PFSK-1 (cell line): ENCODE data around the gene USHBP1.
A peak's percentile ranks its signal among the peaks of the same experiment; 100 is the strongest.

ENCODE experiments used
- FOXP2 ChIP-seq: optimal IDR thresholded peaks from 2 replicates; pipeline ENCODE3; 2011; ENCODE audit warnings: borderline replicate concordance, control low read depth, inconsistent platforms; ENCODE audit not compliant: insufficient read depth; ENCODE audit errors: extremely low read length, extremely low read depth
- POLR2AphosphoS5 ChIP-seq: IDR thresholded peaks from 2 replicates; pipeline ENCODE4 v1.6.1; 2012; ENCODE audit warnings: low read depth, mild to moderate bottlenecking, control low read depth, low read length, moderate library complexity
- REST ChIP-seq, 2 experiments: IDR thresholded peaks; 2 replicates each; pipeline versions ENCODE4 v1.6.1 to v1.8.0; 2011 to 2012; ENCODE audit warnings: low read depth in 2 of 2, low read length in 2 of 2, control low read depth in 1 of 2, inconsistent platforms in 1 of 2, mild to moderate bottlenecking in 1 of 2, moderate library complexity in 1 of 2; ENCODE audit not compliant: insufficient read depth in 1 of 2
- SIN3A ChIP-seq: IDR thresholded peaks from 2 replicates; pipeline ENCODE4 v1.6.1; 2012; ENCODE audit warnings: mild to moderate bottlenecking, low read length, moderate library complexity, borderline replicate concordance; ENCODE audit not compliant: insufficient read depth
- TAF1 ChIP-seq: IDR thresholded peaks from 2 replicates; pipeline ENCODE4 v1.6.1; 2012; ENCODE audit warnings: low read length, control low read depth, borderline replicate concordance; ENCODE audit not compliant: insufficient read depth

Gene USHBP1

GRCh38 chr19:17227798-17228367 is 36.7 kb downstream of the USHBP1 start:
- TF ChIP-seq POLR2AphosphoS5 (0 out of 2 replicates have a peak, but pooled peaks have one; percentile 18), TAF1 (no peak)

GRCh38 chr19:17226002-17226933 is 38.3 kb downstream of the USHBP1 start, which contains the start of gene OCEL1:
Gene OCEL1, plus strand, starts transcription at chr19:17226226. Its CDS starts 22 bp downstream, at chr19:17226248.
- no peak; the same call in 1 of the 2 replicates for TF ChIP-seq TAF1
- TF ChIP-seq FOXP2 = peak; percentile 82
- TF ChIP-seq POLR2AphosphoS5 = peak; percentile 77

GRCh38 chr19:17225053-17225452 is 39.5 kb downstream of the USHBP1 start:
- TF ChIP-seq TAF1 = no peak
- no peak for TF ChIP-seq FOXP2
- TF ChIP-seq REST (IDR thresholded peaks at IDR 0.05; ENCODE audit: insufficient read depth in 1 of 2, low read depth in 2 of 2, low read length in 2 of 2) = no peak
- TF ChIP-seq SIN3A = no peak
- TF ChIP-seq POLR2AphosphoS5 = no peak

- TF ChIP-seq SIN3A (no peak), TAF1 (no peak), POLR2AphosphoS5 (no peak), REST (IDR thresholded peaks at IDR 0.05; ENCODE audit: insufficient read depth in 1 of 2, low read depth in 2 of 2, low read length in 2 of 2) (no peak), FOXP2 (no peak)
Observed at GRCh38 chr19:17220207-17220758, 44.3 kb downstream of the USHBP1 start.

GRCh38 chr19:17219286-17219685 is 45.3 kb downstream of the USHBP1 start:
- TF ChIP-seq FOXP2 = no peak
- no peak for TF ChIP-seq TAF1
- no peak for TF ChIP-seq SIN3A
- no peak for TF ChIP-seq REST (IDR thresholded peaks at IDR 0.05; ENCODE audit: insufficient read depth in 1 of 2, low read depth in 2 of 2, low read length in 2 of 2)
- no peak for TF ChIP-seq POLR2AphosphoS5

GRCh38 chr19:17216058-17216670 is 48.4 kb downstream of the USHBP1 start:
- TF ChIP-seq POLR2AphosphoS5 (no peak), FOXP2 (no peak), TAF1 (no peak), REST (IDR thresholded peaks at IDR 0.05; ENCODE audit: insufficient read depth in 1 of 2, low read depth in 2 of 2, low read length in 2 of 2) (no peak), SIN3A (no peak)
